ENCODE data around the gene DNAJA3. TPM values are rescaled to one million over a fixed set of nuclear protein-coding genes. Genes with fewer than 3 reads are reported as not detected.
A peak's percentile ranks its signal among the peaks of the same experiment; 100 is the strongest.

The DNAJA3 gene
- total RNA-seq, 1 experiment from 2014 or later: 101 TPM

DNA sequence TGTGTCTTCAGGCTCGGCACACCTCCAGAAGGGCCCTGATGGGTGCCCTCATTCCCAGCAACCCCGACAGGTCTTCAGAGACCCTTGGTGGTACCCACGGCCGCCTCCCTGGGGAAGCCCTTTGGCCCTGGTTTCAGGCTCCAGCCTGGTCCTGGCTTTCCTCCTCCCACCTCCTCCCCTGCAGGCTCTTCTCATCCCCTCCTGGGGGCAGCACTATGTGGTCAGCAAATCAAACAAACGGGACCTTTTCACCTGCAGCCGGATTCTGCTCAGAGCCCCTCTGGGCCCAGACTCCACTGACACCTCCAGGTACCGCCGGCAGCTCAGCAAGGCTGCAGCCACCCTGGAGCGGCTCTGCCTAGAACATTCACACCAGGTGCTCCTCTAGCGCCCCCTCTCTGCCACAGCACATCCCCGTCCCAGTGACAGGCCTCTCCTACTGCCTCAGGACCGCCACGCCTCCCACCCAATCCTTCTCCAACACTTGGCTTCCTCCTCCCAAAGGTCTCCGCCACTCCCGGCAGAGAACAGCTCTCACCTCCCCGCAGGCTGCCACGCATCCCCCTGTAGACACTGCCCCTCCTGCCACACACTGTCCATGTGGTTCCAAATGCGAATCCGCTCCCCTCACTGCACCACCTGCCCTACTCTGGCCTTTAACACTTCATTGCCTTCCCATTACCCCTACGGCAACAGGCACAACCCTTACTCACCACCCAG lies 21.3 kb upstream of the DNAJA3 start:
- no peaks in the 10 kb centered on the region for H3K36me3 ChIP-seq (ENCODE audit: insufficient read depth, low read length, poor library complexity, severe bottlenecking)
- no peak overlapping the region for H3K4me3 ChIP-seq (ENCODE audit: low read depth, low read length, poor library complexity, severe bottlenecking)
- H3K9me3 ChIP-seq (ENCODE audit: low read depth, low read length, poor library complexity, severe bottlenecking): no peaks in the 10 kb centered on the region
- CTCF ChIA-PET: interaction anchor here (0.5 to 3.3 kb wide), 4 partner anchors 45 to 713 kb away, joined by 3 to 37 read pairs (median 12); no protein-coding TSS in a partner anchor
- POLR2A ChIA-PET (ENCODE audit: low non-redundant PET): no interaction called here
- H3K27ac ChIP-seq (ENCODE audit: low read depth, low read length, poor library complexity, severe bottlenecking): no peak overlapping the region
- intact Hi-C loops (cut with micrococcal nuclease; ENCODE audit: unreplicated experiment): loop anchor here (5.0 to 10.0 kb wide), 2 partner anchors 422 to 550 kb away; partner anchors contain the start of gene SEC14L5
- no peaks in the 10 kb centered on the region for H3K27me3 ChIP-seq (replicated peaks; ENCODE audit: insufficient read depth, low read depth, low read length, poor library complexity)
- peak; percentile 71 for DNase-seq (ENCODE audit: low spot score)
- H3K4me1 ChIP-seq (ENCODE audit: insufficient read depth, low read length, poor library complexity, severe bottlenecking): no peaks in the 10 kb centered on the region
- no TSS peak for BruUV-seq (replicated peaks)
- TF ChIP-seq EZH2 (IDR thresholded peaks at IDR 0.05; ENCODE audit: borderline replicate concordance, low read depth, low read length, poor library complexity, severe bottlenecking) (no peak), CTCF (conservative IDR thresholded peaks at IDR 0.05; ENCODE audit: low read depth, low read length) (peak; percentile 90)

DNA sequence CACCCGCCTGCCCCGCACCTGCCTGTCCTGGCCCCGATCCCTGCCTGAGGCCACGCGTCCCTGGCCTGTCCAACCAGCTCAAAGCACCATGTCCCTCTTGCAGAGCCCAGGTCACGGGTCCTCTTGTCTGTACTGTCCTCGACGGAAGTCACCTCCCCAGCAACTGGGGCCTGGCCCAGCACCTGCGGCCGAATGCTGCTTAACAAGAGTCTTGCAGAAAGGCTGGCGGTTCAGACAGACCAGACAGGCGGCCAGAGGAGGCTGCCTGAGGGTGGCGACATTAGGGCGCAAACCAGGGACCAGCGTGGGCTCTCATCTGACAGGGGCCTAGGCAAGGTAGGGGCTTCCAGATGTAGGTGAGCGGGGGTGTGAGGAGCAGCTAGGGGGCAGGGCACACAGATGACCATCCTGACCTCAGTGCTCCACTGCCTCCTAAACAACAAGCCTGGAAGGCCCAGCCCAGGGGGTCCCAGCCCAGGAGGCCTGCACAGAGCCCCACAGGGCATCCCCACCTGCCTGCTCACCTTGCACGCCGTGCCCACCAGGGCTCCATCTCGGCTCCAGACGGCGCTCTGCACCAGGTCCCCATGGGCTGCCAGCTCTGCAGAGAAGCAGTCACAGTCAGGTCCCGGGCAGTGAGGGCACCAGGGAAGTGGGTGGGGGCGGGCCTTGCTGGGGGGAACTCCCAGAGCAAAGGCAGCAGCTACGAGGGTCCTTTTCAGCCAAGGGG lies 20.5 kb upstream of the DNAJA3 start:
- no peaks in the 10 kb centered on the region for H3K9me3 ChIP-seq (ENCODE audit: low read depth, low read length, poor library complexity, severe bottlenecking)
- intact Hi-C loops (cut with micrococcal nuclease; ENCODE audit: unreplicated experiment): loop anchor here (5.0 to 10.0 kb wide), 2 partner anchors 423 to 550 kb away; partner anchors contain the start of gene SEC14L5
- no TSS peak for BruUV-seq (replicated peaks)
- no peak for DNase-seq (ENCODE audit: low spot score)
- TF ChIP-seq EZH2 (IDR thresholded peaks at IDR 0.05; ENCODE audit: borderline replicate concordance, low read depth, low read length, poor library complexity, severe bottlenecking): no peak
- TF ChIP-seq CTCF (conservative IDR thresholded peaks at IDR 0.05; ENCODE audit: low read depth, low read length): no peak
- no peaks in the 10 kb centered on the region for H3K27me3 ChIP-seq (replicated peaks; ENCODE audit: insufficient read depth, low read depth, low read length, poor library complexity)
- CTCF ChIA-PET: interaction anchor here (3.2 kb wide), 1 partner anchor 45 kb away, joined by 37 read pairs; no protein-coding TSS in a partner anchor
- H3K36me3 ChIP-seq (ENCODE audit: insufficient read depth, low read length, poor library complexity, severe bottlenecking): no peaks in the 10 kb centered on the region
- no peak overlapping the region for H3K27ac ChIP-seq (ENCODE audit: low read depth, low read length, poor library complexity, severe bottlenecking)
- no peaks in the 10 kb centered on the region for H3K4me1 ChIP-seq (ENCODE audit: insufficient read depth, low read length, poor library complexity, severe bottlenecking)
- H3K4me3 ChIP-seq (ENCODE audit: low read depth, low read length, poor library complexity, severe bottlenecking): no peak overlapping the region
- POLR2A ChIA-PET (ENCODE audit: low non-redundant PET): no interaction called here

- H3K9me3 ChIP-seq (ENCODE audit: low read depth, low read length, poor library complexity, severe bottlenecking): no peaks in the 10 kb centered on the region
- no peaks in the 10 kb centered on the region for H3K4me1 ChIP-seq (ENCODE audit: insufficient read depth, low read length, poor library complexity, severe bottlenecking)
- TF ChIP-seq CTCF (conservative IDR thresholded peaks at IDR 0.05; ENCODE audit: low read depth, low read length) (no peak), EZH2 (IDR thresholded peaks at IDR 0.05; ENCODE audit: borderline replicate concordance, low read depth, low read length, poor library complexity, severe bottlenecking) (no peak)
- intact Hi-C loops (cut with micrococcal nuclease; ENCODE audit: unreplicated experiment): loop anchor here (10.0 kb wide), 1 partner anchor 547 kb away; the partner anchor contains the start of gene SEC14L5
- no peak for DNase-seq (ENCODE audit: low spot score)
- H3K4me3 ChIP-seq (ENCODE audit: low read depth, low read length, poor library complexity, severe bottlenecking): no peak overlapping the region
- CTCF ChIA-PET: no interaction called here
- BruUV-seq (replicated peaks): no TSS peak
- POLR2A ChIA-PET (ENCODE audit: low non-redundant PET): no interaction called here
- H3K27me3 ChIP-seq (replicated peaks; ENCODE audit: insufficient read depth, low read depth, low read length, poor library complexity): no peaks in the 10 kb centered on the region
- no peak overlapping the region for H3K27ac ChIP-seq (ENCODE audit: low read depth, low read length, poor library complexity, severe bottlenecking)
- H3K36me3 ChIP-seq (ENCODE audit: insufficient read depth, low read length, poor library complexity, severe bottlenecking): no peaks in the 10 kb centered on the region
Measured at GRCh38 chr16:4407543-4408322, 17.9 kb upstream of the DNAJA3 start.
